ENCODE measurements around the gene LY6G6F.

The LY6G6F gene

DNA sequence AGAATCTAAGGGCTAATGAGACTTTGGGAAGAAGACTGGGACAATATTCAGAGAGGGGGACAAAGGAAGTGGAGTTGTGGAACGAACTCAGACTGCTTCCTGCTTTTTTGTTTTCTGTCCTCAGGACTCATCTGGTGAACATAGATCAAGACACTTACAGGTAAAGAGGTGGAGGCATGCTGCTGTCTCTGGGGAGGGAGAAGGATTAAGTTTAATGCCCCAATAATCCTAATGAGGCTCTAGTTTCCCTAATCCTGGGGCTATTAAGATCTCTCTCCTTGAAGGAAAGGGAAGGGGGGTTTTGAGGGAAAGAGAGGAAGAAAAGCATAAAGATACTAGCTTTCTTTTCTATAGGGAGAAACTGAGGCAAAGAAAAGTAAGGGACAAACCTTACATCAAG, 37.8 kb downstream of the LY6G6F start:
- TF ChIP-seq CTCF (IDR thresholded peaks at IDR 0.05; ENCODE audit: insufficient read depth, low read depth, low read length, missing control alignments): no peak
- H3K4me3 ChIP-seq (ENCODE audit: low read depth, low read length): no peak overlapping the region
- no peak for DNase-seq (ENCODE audit: low read depth)

GRCh38 chr6:31749301-31750036, 42.8 kb downstream of the LY6G6F start:
- DNase-seq (ENCODE audit: low read depth): no peak
- TF ChIP-seq CTCF (IDR thresholded peaks at IDR 0.05; ENCODE audit: insufficient read depth, low read depth, low read length, missing control alignments): no peak
- H3K4me3 ChIP-seq (ENCODE audit: low read depth, low read length): no peak overlapping the region

GRCh38 chr6:31750411-31751022, 43.9 kb downstream of the LY6G6F start:
- no peak for TF ChIP-seq CTCF (IDR thresholded peaks at IDR 0.05; ENCODE audit: insufficient read depth, low read depth, low read length, missing control alignments)
- no peak for DNase-seq (ENCODE audit: low read depth)
- no peak overlapping the region for H3K4me3 ChIP-seq (ENCODE audit: low read depth, low read length)

GRCh38 chr6:31752739-31753319, 46.2 kb downstream of the LY6G6F start:
- no peak for TF ChIP-seq CTCF (IDR thresholded peaks at IDR 0.05; ENCODE audit: insufficient read depth, low read depth, low read length, missing control alignments)
- DNase-seq (ENCODE audit: low read depth): no peak
- H3K4me3 ChIP-seq (ENCODE audit: low read depth, low read length): no peak overlapping the region

DNA sequence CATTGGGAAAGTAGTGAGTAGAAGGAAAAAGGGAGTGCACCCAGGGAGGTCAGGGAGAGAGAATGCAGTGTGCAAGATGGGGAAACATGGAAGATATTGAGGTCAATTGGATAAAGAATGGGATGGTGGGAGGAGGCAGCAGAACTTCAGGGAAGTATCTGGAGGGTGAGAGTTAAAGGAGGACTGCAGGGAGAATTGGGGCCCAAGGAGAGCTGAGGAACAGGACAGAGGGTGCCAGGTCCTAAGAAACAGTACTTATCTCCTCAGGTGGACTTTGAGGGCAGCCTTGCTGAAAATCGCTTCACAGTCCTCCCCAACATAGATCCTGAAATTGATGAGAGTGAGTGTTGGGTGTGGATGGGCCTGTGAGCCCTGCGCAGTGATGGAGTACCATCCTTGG, 51.6 kb downstream of the LY6G6F start:
- H3K4me3 ChIP-seq (ENCODE audit: low read depth, low read length): no peak overlapping the region
- DNase-seq (ENCODE audit: low read depth): no peak
- no peak for TF ChIP-seq CTCF (IDR thresholded peaks at IDR 0.05; ENCODE audit: insufficient read depth, low read depth, low read length, missing control alignments)
